HEK293T (cell line): Measurements from ENCODE around the gene KREMEN1.

Experiments used
- CTCF ChIA-PET: fragments of 350-600 bp; formaldehyde crosslinking; extraction: SDS; loops from one replicate; lab custom pipeline; 2021; ENCODE audit warnings: antibody characterized with exemption, inconsistent platforms; lab: Yijun Ruan, JAX
- POLR2A ChIA-PET: fragments of 350-600 bp; formaldehyde crosslinking; extraction: SDS; loops from one replicate; lab custom pipeline; 2020; ENCODE audit warnings: antibody characterized with exemption, inconsistent platforms; lab: Yijun Ruan, JAX
- DNase-seq: peaks from one replicate; pipeline ENCODE4 v3.0.0; 2012; ENCODE audit warnings: mixed read lengths; ENCODE audit errors: extremely low spot score
- ARNT ChIP-seq: fragments of 450-650 bp; IDR thresholded peaks from 2 replicates; pipeline ENCODE4 v1.6.1; 2017; ENCODE audit warnings: mild to moderate bottlenecking
- BHLHE40 ChIP-seq: fragments of 450-650 bp; IDR thresholded peaks from 2 replicates; pipeline ENCODE4 v1.6.1; 2016; ENCODE audit warnings: mild to moderate bottlenecking, moderate library complexity, borderline replicate concordance
- CTBP1 ChIP-seq: fragments of 450-650 bp; IDR thresholded peaks from 2 replicates; pipeline ENCODE4 v1.6.1; 2016; ENCODE audit warnings: borderline replicate concordance
- ELF4 ChIP-seq: fragments of 450-650 bp; IDR thresholded peaks from 2 replicates; pipeline ENCODE4 v1.6.1; 2017; ENCODE audit warnings: antibody characterized with exemption
- FOXA1 ChIP-seq: fragments of 450-650 bp; IDR thresholded peaks from 2 replicates; pipeline ENCODE4 v1.6.1; 2016; ENCODE audit warnings: mild to moderate bottlenecking
- FOXK2 ChIP-seq: fragments of 450-650 bp; IDR thresholded peaks from 2 replicates; pipeline ENCODE4 v1.6.1; 2016; ENCODE audit warnings: mild to moderate bottlenecking
- FOXM1 ChIP-seq: fragments of 450-650 bp; IDR thresholded peaks from 2 replicates; pipeline ENCODE4 v1.6.1; 2017; ENCODE audit warnings: mild to moderate bottlenecking, borderline replicate concordance
- HDGF ChIP-seq: fragments of 450-650 bp; IDR thresholded peaks from 2 replicates; pipeline ENCODE4 v1.6.1; 2017; ENCODE audit warnings: antibody characterized with exemption, borderline replicate concordance
- L3MBTL2 ChIP-seq: fragments of 450-650 bp; conservative IDR thresholded peaks from 2 replicates; pipeline ENCODE4 v1.6.1; 2016; ENCODE audit warnings: mild to moderate bottlenecking
- LEF1 ChIP-seq: fragments of 450-650 bp; IDR thresholded peaks from 2 replicates; pipeline ENCODE4 v1.6.1; 2017; ENCODE audit warnings: mild to moderate bottlenecking, borderline replicate concordance
- NFRKB ChIP-seq: fragments of 450-650 bp; IDR thresholded peaks from 2 replicates; pipeline ENCODE4 v1.6.1; 2016; ENCODE audit warnings: mild to moderate bottlenecking, moderate library complexity
- SP1 ChIP-seq: fragments of 450-650 bp; IDR thresholded peaks from 2 replicates; pipeline ENCODE4 v1.6.1; 2017
- SUZ12 ChIP-seq: fragments of 450-650 bp; IDR thresholded peaks from 2 replicates; pipeline ENCODE4 v1.6.1; 2016; ENCODE audit warnings: mild to moderate bottlenecking
- TARDBP ChIP-seq: fragments of 450-650 bp; IDR thresholded peaks from 2 replicates; pipeline ENCODE4 v1.6.1; 2016
- ZNF384 ChIP-seq: fragments of 450-650 bp; IDR thresholded peaks from 2 replicates; pipeline ENCODE4 v1.6.1; 2016
- TF ChIP-seq, protein P1 (sequence below): fragments of 450-650 bp; IDR thresholded peaks from 2 replicates; pipeline ENCODE4 v1.6.1; 2016

KREMEN1 gene

DNA sequence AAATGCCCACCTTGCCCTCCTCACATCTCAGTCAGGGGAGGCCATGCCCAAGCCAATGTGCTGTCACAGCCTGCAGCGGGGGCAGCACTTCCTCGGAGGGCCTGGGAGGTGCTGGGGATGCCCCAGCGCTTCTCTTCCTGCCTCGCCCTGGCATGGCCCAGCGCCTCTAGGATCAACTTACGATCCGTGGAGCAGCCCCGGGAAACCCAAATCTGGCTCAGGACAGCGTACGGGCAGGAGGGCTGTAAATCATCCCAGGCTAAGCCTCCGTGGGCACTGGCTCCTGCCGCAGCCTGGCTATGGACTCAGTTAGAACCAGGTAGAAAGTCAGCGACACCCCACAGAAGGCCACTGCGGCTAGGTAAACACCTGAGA, 71.9 kb downstream of the KREMEN1 start:
- TF ChIP-seq ELF4 (no peak), NFRKB (no peak), ZNF384 (no peak), FOXA1 (no peak), ARNT (no peak), CTBP1 (no peak), SP1 (no peak), SUZ12 (no peak), L3MBTL2 (no peak), BHLHE40 (no peak)
- TF ChIP-seq, protein P1, sequence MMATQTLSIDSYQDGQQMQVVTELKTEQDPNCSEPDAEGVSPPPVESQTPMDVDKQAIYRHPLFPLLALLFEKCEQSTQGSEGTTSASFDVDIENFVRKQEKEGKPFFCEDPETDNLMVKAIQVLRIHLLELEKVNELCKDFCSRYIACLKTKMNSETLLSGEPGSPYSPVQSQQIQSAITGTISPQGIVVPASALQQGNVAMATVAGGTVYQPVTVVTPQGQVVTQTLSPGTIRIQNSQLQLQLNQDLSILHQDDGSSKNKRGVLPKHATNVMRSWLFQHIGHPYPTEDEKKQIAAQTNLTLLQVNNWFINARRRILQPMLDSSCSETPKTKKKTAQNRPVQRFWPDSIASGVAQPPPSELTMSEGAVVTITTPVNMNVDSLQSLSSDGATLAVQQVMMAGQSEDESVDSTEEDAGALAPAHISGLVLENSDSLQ = no peak
- CTCF ChIA-PET = interaction anchor here (1.2 kb wide), 1 partner anchor 9 kb away, joined by 4 read pairs; no protein-coding TSS in a partner anchor

DNA sequence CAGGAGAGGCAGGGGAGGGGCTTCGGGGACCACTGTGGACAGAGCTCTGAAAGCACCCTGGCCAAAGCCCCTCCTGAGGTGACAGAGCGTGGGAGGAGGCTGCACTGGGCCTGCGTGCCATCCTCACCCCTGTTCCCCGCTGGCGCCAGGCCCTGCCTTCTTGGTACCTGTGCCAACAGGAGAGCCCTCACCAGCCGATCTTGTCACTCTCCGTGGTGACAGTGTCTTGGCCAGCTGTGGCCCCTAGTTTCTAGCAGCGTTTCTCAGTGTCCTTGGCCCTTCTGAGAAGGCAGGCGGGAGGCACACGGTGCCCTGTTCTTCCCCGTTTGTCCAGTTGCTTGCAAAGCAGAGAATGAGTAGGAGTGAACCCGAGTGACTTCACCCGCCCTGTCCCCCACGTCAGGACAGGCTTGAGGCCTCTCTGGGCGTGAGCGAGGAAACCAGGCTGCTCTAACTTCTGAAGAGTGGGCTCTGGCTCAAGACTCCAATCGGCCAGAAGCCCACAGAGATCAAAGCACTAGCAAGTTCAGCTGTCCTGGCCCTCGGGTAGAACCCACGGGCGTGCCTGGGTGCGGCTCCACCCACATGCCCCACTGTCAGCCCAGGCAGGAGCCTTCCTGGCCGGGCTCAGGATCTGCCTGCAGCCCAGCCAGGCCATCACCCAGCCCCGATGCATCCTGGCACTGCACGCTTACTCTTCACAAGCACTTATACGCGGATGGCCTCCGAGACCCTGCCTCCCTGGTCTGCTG, 72.7 kb downstream of the KREMEN1 start:
- ChIA-PET CTCF (no interaction called here), POLR2A (no interaction called here)
- DNase-seq = no peak
- no peak for TF ChIP-seq FOXA1
- TF ChIP-seq NFRKB = no peak
- no peak for TF ChIP-seq L3MBTL2
- TF ChIP-seq TARDBP = no peak

More for the DNA sequence above, 71.9 kb downstream of the KREMEN1 start:
- no peak for DNase-seq
- POLR2A ChIA-PET = no interaction called here

DNA sequence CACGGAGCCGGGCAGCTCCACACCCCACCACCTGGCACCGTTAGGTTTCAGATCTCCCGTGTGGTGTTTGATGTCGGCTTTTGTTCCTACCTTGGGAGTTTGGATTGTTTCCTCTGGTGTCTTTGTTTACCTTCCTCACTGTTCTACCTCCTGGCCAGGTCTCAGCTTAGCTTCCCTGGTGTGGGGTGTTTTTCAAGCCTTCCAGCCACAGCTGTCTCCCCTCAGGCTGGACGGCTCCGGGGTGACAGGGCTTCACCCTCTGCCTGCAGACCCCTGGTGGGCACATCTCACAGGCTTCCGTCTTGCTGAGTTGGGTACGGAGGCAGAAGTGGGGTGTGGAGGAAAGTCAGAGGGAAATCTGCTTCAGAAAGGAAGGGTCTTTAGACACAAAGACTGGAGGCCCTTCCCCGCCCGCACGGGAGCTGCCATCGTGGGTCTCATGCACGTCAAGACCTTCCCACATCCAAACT, 73.3 kb downstream of the KREMEN1 start:
- ChIA-PET POLR2A (no interaction called here), CTCF (no interaction called here)
- TF ChIP-seq ELF4 (no peak), SUZ12 (no peak), FOXA1 (no peak), CTBP1 (no peak), SP1 (no peak), ARNT (no peak), FOXM1 (no peak), ZNF384 (no peak), HDGF (no peak), FOXK2 (no peak), L3MBTL2 (no peak), TARDBP (no peak), LEF1 (no peak), NFRKB (no peak), BHLHE40 (no peak)
- TF ChIP-seq, protein P1 = no peak
- DNase-seq = no peak

DNA sequence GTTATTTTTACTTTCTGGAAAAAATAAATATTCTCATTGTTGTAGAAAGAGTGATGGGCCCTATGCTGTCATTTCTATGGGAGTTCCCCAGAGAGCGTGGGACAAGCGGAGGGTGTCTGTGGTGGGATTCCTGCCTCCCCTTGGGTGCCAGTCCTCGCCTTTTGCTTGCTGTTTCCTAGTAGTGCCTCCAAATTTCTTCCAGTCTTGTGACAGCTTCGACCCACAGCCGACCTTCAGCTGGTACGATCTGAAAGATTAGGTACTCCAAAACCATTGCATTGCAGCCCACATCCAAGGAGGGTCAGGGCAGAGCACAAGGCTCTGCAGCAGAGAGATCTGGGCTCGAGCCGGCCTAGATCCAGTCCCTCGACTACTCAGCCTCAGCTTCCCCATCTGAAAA, 73.9 kb downstream of the KREMEN1 start:
- ChIA-PET POLR2A (no interaction called here), CTCF (no interaction called here)
- DNase-seq = no peak
- TF ChIP-seq ZNF384 (no peak), SUZ12 (no peak), ARNT (no peak)

DNA sequence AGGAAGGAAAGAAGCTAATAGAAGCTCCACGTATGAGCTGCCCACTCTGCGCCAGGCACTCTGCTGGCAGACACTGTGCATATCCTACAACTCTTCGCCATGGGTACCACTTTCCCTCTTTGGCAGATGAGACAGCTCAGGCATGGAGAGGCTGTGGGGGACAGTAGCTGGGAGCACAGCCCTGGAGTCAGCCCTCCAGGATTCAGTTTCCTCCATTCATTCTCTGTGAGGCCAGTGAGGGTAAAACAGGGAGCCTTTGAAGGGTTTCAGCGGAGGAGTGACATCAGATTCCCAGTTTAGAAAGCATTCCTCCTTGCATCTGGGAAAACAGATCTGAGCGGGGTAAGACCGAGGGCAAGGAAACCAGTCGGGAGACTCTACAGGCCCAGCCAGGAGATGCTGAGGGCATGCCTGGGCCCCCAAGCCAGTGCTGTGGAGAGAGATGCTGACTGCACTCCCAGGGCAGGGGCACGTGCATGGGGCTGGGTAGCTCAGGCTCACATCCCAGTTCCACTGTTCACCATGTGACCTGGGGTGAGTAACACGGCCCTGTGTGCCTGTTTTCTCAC, 74.6 kb downstream of the KREMEN1 start:
- ChIA-PET CTCF (no interaction called here), POLR2A (no interaction called here)
- no peak for DNase-seq
- no peak for TF ChIP-seq HDGF
- no peak for TF ChIP-seq FOXK2
- TF ChIP-seq LEF1 = no peak
- no peak for TF ChIP-seq BHLHE40
- TF ChIP-seq L3MBTL2 = no peak
- no peak for TF ChIP-seq ZNF384
- no peak for TF ChIP-seq NFRKB
- no peak for TF ChIP-seq FOXM1
- no peak for TF ChIP-seq ARNT
- TF ChIP-seq TARDBP = no peak
- TF ChIP-seq CTBP1 = no peak
- TF ChIP-seq, protein P1 = no peak
- no peak for TF ChIP-seq SUZ12
- TF ChIP-seq FOXA1 = no peak
- TF ChIP-seq ELF4 = no peak
- no peak for TF ChIP-seq SP1

DNA sequence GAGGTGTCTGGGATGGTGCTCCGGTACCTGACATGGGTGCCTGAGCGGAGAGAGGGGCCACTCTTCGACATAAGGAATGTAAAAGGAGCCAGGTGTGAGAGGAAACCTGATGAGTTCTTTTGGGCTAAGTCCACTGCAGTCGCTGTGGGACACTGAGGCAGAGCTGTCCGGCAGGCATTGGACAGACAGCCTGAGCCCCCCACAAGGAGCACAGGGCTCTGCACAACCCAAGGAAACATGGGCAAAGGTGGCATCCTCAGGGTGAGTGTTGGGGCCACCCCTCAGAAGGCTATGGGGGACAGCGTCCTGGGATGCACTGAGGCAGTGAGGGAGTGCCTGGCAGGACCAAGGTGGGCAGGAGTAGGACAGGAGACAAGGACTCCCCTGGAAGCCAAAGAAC, 75.2 kb downstream of the KREMEN1 start:
- no peak for TF ChIP-seq FOXM1
- TF ChIP-seq CTBP1 = no peak
- no peak for TF ChIP-seq NFRKB
- TF ChIP-seq L3MBTL2 = no peak
- TF ChIP-seq SUZ12 = no peak
- TF ChIP-seq SP1 = no peak
- no peak for TF ChIP-seq TARDBP
- TF ChIP-seq ELF4 = no peak
- no peak for TF ChIP-seq ZNF384
- TF ChIP-seq BHLHE40 = no peak
- TF ChIP-seq, protein P1 = no peak
- ChIA-PET POLR2A (no interaction called here), CTCF (no interaction called here)
- DNase-seq = no peak
